Adrenal gland (tissue), 5 donors: ENCODE measurements around the gene CST8.

Experiments used
- POLR2A ChIP-seq, 2 donors: fragments of 450-650 bp; IDR thresholded peaks; one replicate each; pipeline ENCODE4 v1.6.1; 2017; ENCODE audit warnings: antibody characterized with exemption in 2 of 2, mild to moderate bottlenecking in 2 of 2, moderate library complexity in 1 of 2
- TF ChIP-seq, protein P1 (sequence below), 6 experiments: fragments of 450-650 bp in 4 of 6; fragments of 200-600 bp in 2 of 6; sonication (generic) in 1 of 6; IDR thresholded peaks; 1 replicate in 5 of 6; 2 replicates in 1 of 6; pipeline versions ENCODE4 v1.5.1 to v1.8.0; 2016 to 2021; ENCODE audit warnings: antibody characterized with exemption in 6 of 6, mild to moderate bottlenecking in 2 of 6, moderate library complexity in 1 of 6
- donor health status: DM: no; HTN: no; CAD: no.

DNA sequence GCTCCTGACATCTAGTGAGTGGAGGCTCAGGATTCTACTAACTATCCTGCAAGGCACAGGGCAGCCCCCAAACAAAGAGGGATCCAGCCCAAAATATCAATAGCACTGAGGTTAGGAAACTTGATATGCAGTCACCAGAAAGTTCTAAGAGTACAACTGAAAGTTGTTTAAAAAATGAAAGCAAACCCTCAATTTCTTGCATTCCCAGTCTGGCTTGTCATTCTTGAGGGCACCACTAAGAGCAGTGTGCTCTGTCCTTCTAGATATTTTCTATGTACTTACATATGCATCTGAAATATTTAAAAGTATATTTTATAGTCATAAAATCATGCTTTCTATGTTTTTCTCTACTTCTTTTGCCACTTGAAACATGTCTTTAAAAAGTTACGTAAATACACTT, 35.9 kb downstream of the CST8 start:
- TF ChIP-seq, protein P1, sequence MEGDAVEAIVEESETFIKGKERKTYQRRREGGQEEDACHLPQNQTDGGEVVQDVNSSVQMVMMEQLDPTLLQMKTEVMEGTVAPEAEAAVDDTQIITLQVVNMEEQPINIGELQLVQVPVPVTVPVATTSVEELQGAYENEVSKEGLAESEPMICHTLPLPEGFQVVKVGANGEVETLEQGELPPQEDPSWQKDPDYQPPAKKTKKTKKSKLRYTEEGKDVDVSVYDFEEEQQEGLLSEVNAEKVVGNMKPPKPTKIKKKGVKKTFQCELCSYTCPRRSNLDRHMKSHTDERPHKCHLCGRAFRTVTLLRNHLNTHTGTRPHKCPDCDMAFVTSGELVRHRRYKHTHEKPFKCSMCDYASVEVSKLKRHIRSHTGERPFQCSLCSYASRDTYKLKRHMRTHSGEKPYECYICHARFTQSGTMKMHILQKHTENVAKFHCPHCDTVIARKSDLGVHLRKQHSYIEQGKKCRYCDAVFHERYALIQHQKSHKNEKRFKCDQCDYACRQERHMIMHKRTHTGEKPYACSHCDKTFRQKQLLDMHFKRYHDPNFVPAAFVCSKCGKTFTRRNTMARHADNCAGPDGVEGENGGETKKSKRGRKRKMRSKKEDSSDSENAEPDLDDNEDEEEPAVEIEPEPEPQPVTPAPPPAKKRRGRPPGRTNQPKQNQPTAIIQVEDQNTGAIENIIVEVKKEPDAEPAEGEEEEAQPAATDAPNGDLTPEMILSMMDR (IDR thresholded peaks at IDR 0.05): no peak
- TF ChIP-seq POLR2A (IDR thresholded peaks at IDR 0.05): no peak
